ENCODE measurements around the gene RNASEL.

GRCh38 chr1:182637769-182638168, 48.7 kb upstream of the RNASEL start:
- TF ChIP-seq, protein P1, sequence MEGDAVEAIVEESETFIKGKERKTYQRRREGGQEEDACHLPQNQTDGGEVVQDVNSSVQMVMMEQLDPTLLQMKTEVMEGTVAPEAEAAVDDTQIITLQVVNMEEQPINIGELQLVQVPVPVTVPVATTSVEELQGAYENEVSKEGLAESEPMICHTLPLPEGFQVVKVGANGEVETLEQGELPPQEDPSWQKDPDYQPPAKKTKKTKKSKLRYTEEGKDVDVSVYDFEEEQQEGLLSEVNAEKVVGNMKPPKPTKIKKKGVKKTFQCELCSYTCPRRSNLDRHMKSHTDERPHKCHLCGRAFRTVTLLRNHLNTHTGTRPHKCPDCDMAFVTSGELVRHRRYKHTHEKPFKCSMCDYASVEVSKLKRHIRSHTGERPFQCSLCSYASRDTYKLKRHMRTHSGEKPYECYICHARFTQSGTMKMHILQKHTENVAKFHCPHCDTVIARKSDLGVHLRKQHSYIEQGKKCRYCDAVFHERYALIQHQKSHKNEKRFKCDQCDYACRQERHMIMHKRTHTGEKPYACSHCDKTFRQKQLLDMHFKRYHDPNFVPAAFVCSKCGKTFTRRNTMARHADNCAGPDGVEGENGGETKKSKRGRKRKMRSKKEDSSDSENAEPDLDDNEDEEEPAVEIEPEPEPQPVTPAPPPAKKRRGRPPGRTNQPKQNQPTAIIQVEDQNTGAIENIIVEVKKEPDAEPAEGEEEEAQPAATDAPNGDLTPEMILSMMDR (IDR thresholded peaks at IDR 0.05): no peak
- TF ChIP-seq POLR2AphosphoS5 (IDR thresholded peaks at IDR 0.05) (no peak), EP300 (IDR thresholded peaks at IDR 0.05) (no peak)

Measured in gastroesophageal sphincter (tissue), 3 donors.